DOHH2 (cell line): ENCODE data around the gene SOSTDC1.
"Not testable (repeated sequence)": the region's sequence is repeated elsewhere in the genome, so short reads cannot be mapped to it uniquely, and the experiment has no call there.

Experiments
- H3F3A ChIP-seq: fragments of 200-600 bp; sonication (generic), shearing (Covaris generic); 2 replicates; pipeline ENCODE4 v1.6.0; 2016; ENCODE audit warnings: antibody characterized with exemption, mild to moderate bottlenecking; ENCODE audit not compliant: control insufficient read depth, insufficient read depth
- H3K27ac ChIP-seq: fragments of 200-600 bp; sonication (generic); 2 replicates; pipeline ENCODE4 v1.5.1; 2014; ENCODE audit warnings: low read depth, mild to moderate bottlenecking, low read length, moderate library complexity
- H3K27me3 ChIP-seq: fragments of 200-600 bp; sonication (generic); 2 replicates; pipeline ENCODE4 v1.6.1; 2014; ENCODE audit warnings: mild to moderate bottlenecking, low read length, mixed read lengths; ENCODE audit not compliant: control insufficient read depth
- H3K36me3 ChIP-seq: fragments of 200-600 bp; sonication (generic); 2 replicates; pipeline ENCODE4 v1.6.1; 2014; ENCODE audit warnings: mild to moderate bottlenecking, low read length, moderate library complexity, mixed read lengths; ENCODE audit not compliant: control insufficient read depth
- H3K4me1 ChIP-seq: fragments of 200-600 bp; sonication (generic); 2 replicates; pipeline ENCODE4 v1.6.1; 2014; ENCODE audit warnings: mild to moderate bottlenecking, low read length, mixed read lengths; ENCODE audit not compliant: control insufficient read depth
- H3K4me2 ChIP-seq: fragments of 200-600 bp; sonication (generic); 2 replicates; pipeline ENCODE4 v1.6.0; 2014; ENCODE audit warnings: mild to moderate bottlenecking, low read length, moderate library complexity
- H3K4me3 ChIP-seq: fragments of 200-600 bp; sonication (generic); 2 replicates; pipeline ENCODE4 v1.5.1; 2014; ENCODE audit warnings: mild to moderate bottlenecking, low read length, mixed read lengths
- H3K79me2 ChIP-seq: fragments of 200-600 bp; sonication (generic); 2 replicates; pipeline ENCODE4 v1.6.1; 2014; ENCODE audit warnings: mild to moderate bottlenecking, low read length, mixed read lengths; ENCODE audit not compliant: control insufficient read depth
- H3K9me2 ChIP-seq: fragments of 200-600 bp; sonication (generic); replicated peaks from 2 replicates; pipeline ENCODE4 v1.6.1; 2014; ENCODE audit warnings: mild to moderate bottlenecking, low read length, mixed read lengths; ENCODE audit not compliant: control insufficient read depth
- H3K9me3 ChIP-seq: fragments of 200-600 bp; sonication (generic); 2 replicates; pipeline ENCODE4 v1.6.1; 2014; ENCODE audit warnings: antibody characterized with exemption, low read length, mixed read lengths; ENCODE audit not compliant: control insufficient read depth, insufficient read depth
- H4K20me1 ChIP-seq: fragments of 200-600 bp; sonication (generic); 2 replicates; pipeline ENCODE4 v1.6.0; 2014; ENCODE audit warnings: low read depth, mild to moderate bottlenecking, antibody characterized with exemption, low read length, moderate library complexity; ENCODE audit not compliant: control insufficient read depth, insufficient read depth
- CTCF ChIP-seq: fragments of 200-600 bp; sonication (generic); IDR thresholded peaks from one replicate; pipeline ENCODE4 v1.5.1; 2014; ENCODE audit warnings: antibody characterized with exemption, mild to moderate bottlenecking, low read depth, low read length; ENCODE audit not compliant: poor library complexity, severe bottlenecking
- EZH2phosphoT487 ChIP-seq: fragments of 200-600 bp; sonication (generic); IDR thresholded peaks from 2 replicates; pipeline ENCODE4 v1.6.1; 2017; ENCODE audit warnings: borderline replicate concordance, mild to moderate bottlenecking, antibody characterized with exemption, low read length, moderate library complexity, mixed read lengths

Gene SOSTDC1

GRCh38 chr7:16462431-16462889 is 3.1 kb downstream of the SOSTDC1 start:
- no peak overlapping the region for H3K4me3 ChIP-seq
- no peaks in the 10 kb centered on the region for H4K20me1 ChIP-seq
- peaks cover 9% of the 10 kb centered on the region for H3K27me3 ChIP-seq
- no peaks in the 10 kb centered on the region for H3K9me2 ChIP-seq
- no peaks in the 10 kb centered on the region for H3K9me3 ChIP-seq
- no peak overlapping the region for H3K27ac ChIP-seq
- no peak for TF ChIP-seq CTCF
- TF ChIP-seq EZH2phosphoT487: no peak
- H3K36me3 ChIP-seq: no peaks in the 10 kb centered on the region
- H3K79me2 ChIP-seq: no peaks in the 10 kb centered on the region
- H3K4me1 ChIP-seq: no peaks in the 10 kb centered on the region
- H3K4me2 ChIP-seq: no peak overlapping the region
- no peaks in the 10 kb centered on the region for H3F3A ChIP-seq

- H3K4me1 ChIP-seq: no peaks in the 10 kb centered on the region
- H3F3A ChIP-seq: no peaks in the 10 kb centered on the region
- H3K4me2 ChIP-seq: no peak overlapping the region
- H3K79me2 ChIP-seq: no peaks in the 10 kb centered on the region
- H4K20me1 ChIP-seq: no peaks in the 10 kb centered on the region
- no peaks in the 10 kb centered on the region for H3K9me3 ChIP-seq
- H3K4me3 ChIP-seq: no peak overlapping the region
- no peaks in the 10 kb centered on the region for H3K9me2 ChIP-seq
- H3K27me3 ChIP-seq: peaks cover 7% of the 10 kb centered on the region
- no peak overlapping the region for H3K27ac ChIP-seq
- H3K36me3 ChIP-seq: no peaks in the 10 kb centered on the region
- TF ChIP-seq EZH2phosphoT487 (no peak), CTCF (no peak)
Measured at GRCh38 chr7:16460789-16461493, 4.6 kb downstream of the SOSTDC1 start.

GRCh38 chr7:16456303-16456702 is 9.2 kb downstream of the SOSTDC1 start:
- not testable (repeated sequence) for H3K4me1 ChIP-seq, H3K4me3 ChIP-seq, H3K4me2 ChIP-seq, H3K36me3 ChIP-seq, H4K20me1 ChIP-seq, H3F3A ChIP-seq, H3K79me2 ChIP-seq, H3K9me3 ChIP-seq, H3K9me2 ChIP-seq, H3K27me3 ChIP-seq, H3K27ac ChIP-seq

DNA sequence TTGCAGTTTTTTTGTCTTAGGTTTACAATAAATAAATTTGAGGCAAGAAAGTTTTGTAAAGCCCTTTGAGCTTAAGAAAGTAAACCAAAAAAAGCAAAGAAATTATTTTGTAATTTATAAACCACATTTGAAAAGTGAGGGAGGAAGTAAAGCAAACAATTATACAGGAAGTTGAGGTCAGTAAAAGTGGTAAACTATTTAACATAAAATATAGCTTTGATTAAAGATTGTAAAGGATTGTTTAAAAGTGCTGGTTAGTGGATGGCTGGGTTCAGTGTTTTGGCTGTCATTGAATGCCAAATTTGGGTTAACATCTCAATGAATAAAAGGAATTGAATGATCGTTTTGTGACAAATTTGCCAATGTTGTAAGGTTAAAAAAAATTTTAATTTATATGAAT is 9.9 kb downstream of the SOSTDC1 start:
- Histone ChIP-seq H3K36me3 (no peaks in the 10 kb centered on the region), H3K79me2 (no peaks in the 10 kb centered on the region), H3K9me3 (no peaks in the 10 kb centered on the region), H3K4me2 (no peak overlapping the region), H3F3A (no peaks in the 10 kb centered on the region), H3K4me3 (no peak overlapping the region), H3K27me3 (0 out of 2 replicates have a peak, but pooled peaks cover 4% of the 10 kb centered on the region), H3K9me2 (no peaks in the 10 kb centered on the region), H4K20me1 (no peaks in the 10 kb centered on the region), H3K4me1 (no peaks in the 10 kb centered on the region), H3K27ac (no peak overlapping the region)
- TF ChIP-seq EZH2phosphoT487: no peak
- TF ChIP-seq CTCF: no peak
